IMR-90 (cell line): ENCODE results near the gene JAKMIP3. TPM values are rescaled to one million over a fixed set of nuclear protein-coding genes. Genes with fewer than 3 reads are reported as not detected.

Experiments used
- ATAC-seq: fragments of 200-7000 bp; cut with Tn5 transposase; 2 replicates; pipeline ENCODE4 v1.9.1; 2020; ENCODE audit warnings: low read depth, mild to moderate bottlenecking, moderate library complexity
- BruUV-seq: library from RNA; stranded (reverse); fragments of 400-500 nt; replicated peaks from 2 replicates; lab custom pipeline; 2021; lab: Mats Ljungman, UMichigan
- CTCF ChIA-PET: fragments of 300-600 bp; formaldehyde crosslinking; extraction: SDS; loops from one replicate; lab custom pipeline; 2021; ENCODE audit warnings: antibody characterized with exemption; lab: Yijun Ruan, JAX
- POLR2A ChIA-PET: fragments of 300-600 bp; sonication (Branson Sonifier 250); formaldehyde crosslinking; loops from one replicate; lab custom pipeline; 2022; ENCODE audit warnings: antibody characterized with exemption; ENCODE audit not compliant: unreplicated experiment; lab: Charles Lee
- DNase-seq: peaks from one replicate; pipeline ENCODE4 v3.0.0; 2013
- H2AFZ ChIP-seq: replicated peaks from 2 replicates; pipeline ENCODE3; 2013; ENCODE audit warnings: low read length, mild to moderate bottlenecking; ENCODE audit not compliant: poor library complexity
- H2AK5ac ChIP-seq: 2 replicates; pipeline ENCODE4 v1.6.1; 2013; ENCODE audit warnings: low read depth, low read length, inconsistent platforms
- H2AK9ac ChIP-seq: replicated peaks from 2 replicates; pipeline ENCODE3; 2013; ENCODE audit warnings: mild to moderate bottlenecking, low read depth, low read length, moderate library complexity; ENCODE audit not compliant: poor library complexity
- H2BK120ac ChIP-seq: 2 replicates; pipeline ENCODE4 v1.6.1; 2013; ENCODE audit warnings: low read depth, low read length, inconsistent platforms
- H2BK15ac ChIP-seq: 3 replicates; pipeline ENCODE4 v1.6.1; 2013; ENCODE audit warnings: low read depth, low read length, inconsistent platforms
- H2BK20ac ChIP-seq: 2 replicates; pipeline ENCODE4 v1.6.1; 2013; ENCODE audit warnings: low read depth, mild to moderate bottlenecking, inconsistent platforms, low read length, moderate library complexity
- H2BK5ac ChIP-seq: 2 replicates; pipeline ENCODE4 v1.6.1; 2013; ENCODE audit warnings: mild to moderate bottlenecking, low read depth, low read length, inconsistent platforms; ENCODE audit not compliant: poor library complexity, severe bottlenecking
- H3K14ac ChIP-seq: replicated peaks from 2 replicates; pipeline ENCODE4 v1.6.1; 2013; ENCODE audit warnings: low read depth, low read length, inconsistent platforms
- H3K18ac ChIP-seq: 2 replicates; pipeline ENCODE4 v1.6.1; 2013; ENCODE audit warnings: low read depth, low read length, control low read depth
- H3K23ac ChIP-seq: 2 replicates; pipeline ENCODE4 v1.6.1; 2013; ENCODE audit warnings: low read depth, low read length, inconsistent platforms
- H3K27ac ChIP-seq: 2 replicates; pipeline ENCODE4 v1.5.1; 2013; ENCODE audit warnings: mild to moderate bottlenecking, control low read depth, low read length; ENCODE audit not compliant: insufficient read depth
- H3K27me3 ChIP-seq: 2 replicates; pipeline ENCODE4 v1.6.1; 2013; ENCODE audit warnings: low read length; ENCODE audit not compliant: control insufficient read depth, insufficient read depth
- H3K36me3 ChIP-seq: 2 replicates; pipeline ENCODE4 v1.6.1; 2013; ENCODE audit warnings: low read length, mixed read lengths; ENCODE audit not compliant: control insufficient read depth, insufficient read depth
- H3K4ac ChIP-seq: 2 replicates; pipeline ENCODE4 v1.6.1; 2013; ENCODE audit warnings: low read depth, low read length, inconsistent platforms
- H3K4me1 ChIP-seq: 2 replicates; pipeline ENCODE4 v1.6.1; 2013; ENCODE audit warnings: low read length, mixed read lengths; ENCODE audit not compliant: control insufficient read depth, insufficient read depth
- H3K4me2 ChIP-seq: 2 replicates; pipeline ENCODE4 v1.6.1; 2013; ENCODE audit warnings: low read depth, mild to moderate bottlenecking, control low read depth, low read length, moderate library complexity
- H3K4me3 ChIP-seq: 2 replicates; pipeline ENCODE4 v1.5.1; 2013; ENCODE audit warnings: low read depth, mild to moderate bottlenecking, control low read depth, low read length, moderate library complexity; ENCODE audit not compliant: insufficient read depth
- H3K56ac ChIP-seq: 2 replicates; pipeline ENCODE4 v1.6.1; 2013; ENCODE audit warnings: low read length, inconsistent platforms; ENCODE audit not compliant: insufficient read depth; ENCODE audit errors: extremely low read depth
- H3K79me1 ChIP-seq, 2 experiments: 2 replicates each; pipeline ENCODE4 v1.6.1; 2013; ENCODE audit warnings: low read length in 2 of 2, inconsistent platforms in 1 of 2, low read depth in 1 of 2
- H3K9ac ChIP-seq: 2 replicates; pipeline ENCODE4 v1.6.1; 2013; ENCODE audit warnings: low read depth, low read length, control low read depth
- H3K9me1 ChIP-seq: 2 replicates; pipeline ENCODE4 v1.6.1; 2013; ENCODE audit warnings: low read length, inconsistent platforms; ENCODE audit not compliant: insufficient read depth
- H3K9me3 ChIP-seq: 2 replicates; pipeline ENCODE4 v1.6.1; 2013; ENCODE audit warnings: low read length; ENCODE audit not compliant: control insufficient read depth, insufficient read depth
- H4K20me1 ChIP-seq: 2 replicates; pipeline ENCODE4 v1.6.1; 2013; ENCODE audit warnings: low read length, inconsistent platforms; ENCODE audit not compliant: insufficient read depth
- H4K5ac ChIP-seq: 2 replicates; pipeline ENCODE4 v1.6.1; 2013; ENCODE audit warnings: mild to moderate bottlenecking, low read depth, low read length, control low read depth
- H4K8ac ChIP-seq, 2 experiments: 2 replicates each; pipeline ENCODE4 v1.6.1; 2013; ENCODE audit warnings: low read depth in 2 of 2, low read length in 2 of 2, control low read depth in 1 of 2, inconsistent platforms in 1 of 2
- H4K91ac ChIP-seq: 2 replicates; pipeline ENCODE4 v1.6.1; 2013; ENCODE audit warnings: low read depth, low read length, inconsistent platforms; ENCODE audit not compliant: insufficient read depth
- CHD1 ChIP-seq: IDR thresholded peaks from 2 replicates; pipeline ENCODE4 v1.6.1; 2012; ENCODE audit warnings: low read depth, low read length, improper control_type of control experiment
- CTCF ChIP-seq: conservative IDR thresholded peaks from 2 replicates; pipeline ENCODE4 v1.5.1; 2012; ENCODE audit warnings: mild to moderate bottlenecking, low read depth, low read length, improper control_type of control experiment
- ELK1 ChIP-seq: fragments of 150-350 bp; IDR thresholded peaks from 2 replicates; pipeline ENCODE4 v1.6.1; 2016; ENCODE audit warnings: low read depth, mild to moderate bottlenecking, low read length, moderate library complexity, borderline replicate concordance
- MAFK ChIP-seq: IDR thresholded peaks from 2 replicates; pipeline ENCODE4 v1.6.1; 2012; ENCODE audit warnings: low read depth, low read length, improper control_type of control experiment
- MXI1 ChIP-seq: IDR thresholded peaks from 2 replicates; pipeline ENCODE4 v1.6.1; 2012; ENCODE audit warnings: low read depth, mild to moderate bottlenecking, low read length, moderate library complexity, borderline replicate concordance
- NFE2L2 ChIP-seq: fragments of 150-350 bp; IDR thresholded peaks from 2 replicates; pipeline ENCODE4 v1.6.1; 2016; ENCODE audit warnings: low read depth, mild to moderate bottlenecking, low read length
- POLR2A ChIP-seq: IDR thresholded peaks from 2 replicates; pipeline ENCODE4 v1.6.1; 2012; ENCODE audit warnings: mild to moderate bottlenecking, low read depth, low read length
- SMC3 ChIP-seq: fragments of 150-350 bp; IDR thresholded peaks from 2 replicates; pipeline ENCODE4 v1.6.1; 2016; ENCODE audit warnings: low read depth, mild to moderate bottlenecking, antibody characterized with exemption, low read length, moderate library complexity
- USF2 ChIP-seq: fragments of 150-350 bp; IDR thresholded peaks from 2 replicates; pipeline ENCODE4 v1.6.1; 2017; ENCODE audit warnings: mild to moderate bottlenecking, antibody characterized with exemption, low read length, low read depth
- WGBS, 2 experiments: methylation state at CpG; one replicate each; pipeline versions ENCODE4 v1.1.5 to v1.1.7; 2013; ENCODE audit warnings: missing lambda C conversion rate in 2 of 2; ENCODE audit not compliant: insufficient read length in 1 of 2; ENCODE audit errors: extremely low coverage in 2 of 2; 5-methylcytosine and 5-hydroxymethylcytosine counted together
- dilution Hi-C: fragments of 300-500 bp; cut with HindIII; formaldehyde crosslinking; loops from one replicate; pipeline ENCODE4 v1.14.3; 2018; ENCODE audit warnings: low sequenced_read_pairs; ENCODE audit not compliant: unreplicated experiment
- in situ Hi-C: fragments of 300-500 bp; cut with MboI; formaldehyde crosslinking; loops from 3 replicates; pipeline ENCODE4 v1.14.3; 2019; ENCODE audit warnings: low sequenced_read_pairs, inconsistent platforms, mixed read lengths
- intact Hi-C: fragments of 100-400 bp; cut with micrococcal nuclease; formaldehyde crosslinking; loops from 2 replicates; pipeline ENCODE4 v1.10.0; 2022
- polyA plus RNA-seq, 3 experiments: library from polyadenylated mRNA; depleted of rRNA; stranded (reverse); fragments of >200 nt; gene quantifications; 2 replicates each; pipeline ENCODE4 v1.2.3, GENCODE V29; 2012; ENCODE audit warnings: low replicate concordance in 1 of 3
- total RNA-seq: library from RNA; depleted of rRNA; stranded (reverse); fragments of >200 nt; gene quantifications from 2 replicates; pipeline ENCODE4 v1.2.3, GENCODE V29; 2012

Gene JAKMIP3
- total and polyA plus RNA-seq, 2 of the 4 experiments (the other 2 are of a cell fraction): under 0.01 to 0.22 TPM

GRCh38 chr10:132039371-132039770 is 26.4 kb upstream of the JAKMIP3 start:
- no peaks in the 10 kb centered on the region for H4K20me1 ChIP-seq
- ChIA-PET POLR2A (no interaction called here), CTCF (interaction anchor here (1.0 kb wide), 1 partner anchor 16 kb away, joined by 4 read pairs; no protein-coding TSS in a partner anchor)
- H2AFZ ChIP-seq: no peak overlapping the region
- H4K8ac ChIP-seq: no peak overlapping the region
- peak overlapping the region; percentile 42 for H2AK9ac ChIP-seq
- H3K9ac ChIP-seq: no peak overlapping the region
- no peak overlapping the region for H2BK5ac ChIP-seq
- H3K4ac ChIP-seq: no peak overlapping the region
- H4K5ac ChIP-seq: no peak overlapping the region
- no peaks in the 10 kb centered on the region for H3K9me1 ChIP-seq
- H2BK15ac ChIP-seq: no peak overlapping the region
- in situ Hi-C loops: no loop called here
- no peak overlapping the region for H2BK20ac ChIP-seq
- no peaks in the 10 kb centered on the region for H3K79me1 ChIP-seq
- H3K14ac ChIP-seq: no peak overlapping the region
- no peaks in the 10 kb centered on the region for H3K36me3 ChIP-seq
- no peak overlapping the region for H2BK120ac ChIP-seq
- no peak overlapping the region for H3K4me3 ChIP-seq
- no peak overlapping the region for H3K27ac ChIP-seq
- ATAC-seq (no peak), DNase-seq (no peak)
- H3K27me3 ChIP-seq: peaks cover 67% of the 10 kb centered on the region
- no peak overlapping the region for H3K4me2 ChIP-seq
- H3K18ac ChIP-seq: no peak overlapping the region
- dilution Hi-C loops: no loop called here
- intact Hi-C loops: no loop called here
- H3K56ac ChIP-seq: no peak overlapping the region
- H3K9me3 ChIP-seq: peaks cover 4% of the 10 kb centered on the region; the same call in 1 of the 2 replicates
- TF ChIP-seq SMC3 (no peak), MAFK (no peak), NFE2L2 (no peak), CTCF (no peak), CHD1 (no peak), USF2 (no peak), POLR2A (no peak), MXI1 (no peak), ELK1 (no peak)
- no peak overlapping the region for H3K23ac ChIP-seq
- H4K91ac ChIP-seq: no peak overlapping the region
- no peak overlapping the region for H2AK5ac ChIP-seq
- WGBS, 2 experiments: no CpG with 5 or more reads among the region's 8 CpGs
- BruUV-seq: no TSS peak
- no peaks in the 10 kb centered on the region for H3K4me1 ChIP-seq
